CD4-positive, alpha-beta T cell treated with Interleukin-17A for 1 hour (primary cell): Measurements from ENCODE around the gene RUFY4.

Experiments
- DNase-seq: peaks from one replicate; pipeline ENCODE4 v3.0.0-alpha.2; 2020

The RUFY4 gene, protein sequence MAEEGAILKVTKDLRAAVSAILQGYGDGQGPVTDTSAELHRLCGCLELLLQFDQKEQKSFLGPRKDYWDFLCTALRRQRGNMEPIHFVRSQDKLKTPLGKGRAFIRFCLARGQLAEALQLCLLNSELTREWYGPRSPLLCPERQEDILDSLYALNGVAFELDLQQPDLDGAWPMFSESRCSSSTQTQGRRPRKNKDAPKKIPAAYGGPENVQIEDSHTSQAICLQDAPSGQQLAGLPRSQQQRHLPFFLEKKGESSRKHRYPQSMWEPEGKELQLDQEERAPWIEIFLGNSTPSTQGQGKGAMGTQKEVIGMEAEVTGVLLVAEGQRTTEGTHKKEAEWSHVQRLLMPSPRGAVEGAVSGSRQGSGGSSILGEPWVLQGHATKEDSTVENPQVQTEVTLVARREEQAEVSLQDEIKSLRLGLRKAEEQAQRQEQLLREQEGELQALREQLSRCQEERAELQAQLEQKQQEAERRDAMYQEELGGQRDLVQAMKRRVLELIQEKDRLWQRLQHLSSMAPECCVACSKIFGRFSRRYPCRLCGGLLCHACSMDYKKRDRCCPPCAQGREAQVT

DNA sequence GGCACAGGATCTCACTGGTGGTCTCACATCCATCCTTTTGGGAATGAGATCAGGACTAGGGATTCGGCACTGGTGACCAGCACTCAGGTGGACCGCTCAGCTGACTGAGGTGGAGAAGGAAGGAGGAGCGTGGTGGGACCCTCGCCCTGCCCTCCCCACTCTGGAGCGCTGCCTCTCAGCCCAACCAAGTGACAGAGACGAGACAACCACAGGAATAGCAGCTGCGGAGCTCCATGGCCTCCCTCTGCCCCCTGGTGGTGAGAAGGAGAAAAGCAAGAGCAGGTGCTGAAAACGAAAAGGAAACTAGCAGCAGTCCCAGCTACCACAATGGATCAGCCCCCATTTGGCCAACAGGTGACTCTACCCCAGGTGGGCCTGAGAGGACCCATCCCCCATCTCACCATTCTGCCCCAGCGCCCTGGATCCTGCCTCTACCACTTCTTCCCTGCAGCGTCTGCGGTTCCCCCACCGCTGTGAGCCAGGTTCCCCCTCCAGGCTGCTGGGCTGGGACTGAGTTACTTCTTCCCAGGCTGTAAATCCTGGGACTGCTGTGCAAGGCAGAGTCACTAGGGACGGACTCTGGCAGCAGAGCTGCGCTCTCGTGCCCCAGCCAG is at the start of gene RUFY4:
Gene RUFY4 (plus strand): TSS at position 533 of the 614 bp plus-strand sequence. CDS start 1,353 bp downstream, outside the sequence.
- peak; percentile 81 for DNase-seq

DNA sequence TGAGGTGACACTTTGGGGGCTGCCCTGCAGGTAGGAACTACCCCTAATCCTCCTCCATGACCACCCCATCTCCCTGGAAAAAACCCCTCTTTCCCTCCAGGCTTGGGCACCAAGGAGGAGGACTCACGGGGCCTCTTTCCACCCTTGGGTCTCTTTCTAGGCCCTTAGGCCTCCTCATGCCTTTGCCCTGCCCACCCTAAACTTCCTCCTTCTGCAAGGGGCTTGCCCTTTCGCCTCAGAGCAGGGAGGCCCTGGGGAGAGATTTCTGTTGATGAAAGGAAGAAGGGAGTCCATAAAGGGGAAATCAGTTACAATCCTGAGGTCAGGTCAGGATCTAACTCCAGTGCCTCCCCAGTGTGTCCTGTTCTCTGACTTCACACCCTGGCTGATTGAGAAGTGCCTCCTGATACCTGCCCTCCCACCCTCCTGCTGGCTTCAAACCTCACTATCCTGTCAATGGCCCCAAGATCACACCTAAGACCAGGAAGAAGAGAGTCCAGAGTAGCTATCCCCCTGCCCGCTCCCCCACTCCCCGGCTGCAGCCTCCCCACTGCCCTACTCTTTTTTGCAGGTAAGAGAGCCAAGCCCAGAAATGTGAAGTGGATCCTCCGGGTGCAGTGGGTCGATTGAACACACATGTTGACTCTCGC is 49.5 kb upstream of the RUFY4 start:
- DNase-seq, result no peak

- DNase-seq, result no peak
Observed at GRCh38 chr2:218020281-218020680, 48.8 kb upstream of the RUFY4 start.

DNA sequence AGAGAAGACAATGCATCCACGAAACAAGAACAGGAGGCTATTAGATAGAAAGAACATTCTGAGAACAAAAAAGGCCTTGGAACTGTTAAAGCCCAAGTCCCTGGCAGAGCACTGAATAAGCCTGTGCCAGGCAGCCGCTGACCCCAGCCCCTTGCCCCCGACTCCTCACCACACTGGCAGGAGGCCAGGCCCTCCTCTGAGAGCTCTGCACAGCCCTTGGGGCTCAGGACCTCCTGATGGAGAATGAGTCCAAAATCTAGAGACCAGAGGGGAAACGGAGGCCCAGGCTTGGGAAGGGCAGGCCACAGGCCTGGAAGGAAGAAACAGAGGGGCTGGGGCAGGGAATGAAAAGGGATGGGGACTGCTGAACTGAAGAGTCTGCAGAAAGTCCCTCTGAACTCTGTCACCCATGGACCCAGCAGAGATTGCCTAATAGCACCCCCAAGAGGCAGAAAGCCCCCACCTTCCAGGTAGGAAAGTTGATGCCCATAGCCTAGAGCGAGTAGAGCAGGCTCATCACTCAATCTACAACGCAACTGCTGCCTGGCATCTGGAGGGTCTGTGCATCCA is 48.0 kb upstream of the RUFY4 start:
- no peak for DNase-seq

DNA sequence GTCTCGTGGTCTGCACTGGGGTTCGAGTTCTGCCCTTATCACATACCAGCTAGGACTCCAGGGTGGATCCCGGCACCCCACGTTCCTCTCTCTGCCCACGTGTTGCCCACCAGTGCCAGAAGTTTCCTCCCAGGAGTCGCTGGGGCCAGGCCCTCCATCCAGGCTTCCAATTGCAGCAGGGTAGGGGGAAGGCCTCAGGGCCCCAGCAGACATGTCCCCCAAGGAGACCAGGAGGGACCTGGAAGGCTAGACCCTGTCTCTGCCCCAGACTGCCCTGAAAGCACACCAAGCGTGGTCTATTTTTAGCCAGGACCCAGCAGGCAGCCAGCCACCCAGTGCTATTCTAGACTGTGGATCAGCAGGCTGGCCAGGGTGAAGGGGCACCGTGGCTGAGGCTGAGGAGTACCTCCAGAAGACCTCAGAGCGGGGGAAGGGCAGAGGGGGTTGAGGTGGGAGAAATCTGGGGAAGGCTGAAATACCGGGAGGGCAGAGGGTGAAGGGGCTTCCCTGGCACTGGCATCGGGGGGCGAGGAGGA is 47.4 kb upstream of the RUFY4 start:
- DNase-seq, result no peak

GRCh38 chr2:218022131-218022850 is 46.8 kb upstream of the RUFY4 start:
- DNase-seq, result no peak

DNA sequence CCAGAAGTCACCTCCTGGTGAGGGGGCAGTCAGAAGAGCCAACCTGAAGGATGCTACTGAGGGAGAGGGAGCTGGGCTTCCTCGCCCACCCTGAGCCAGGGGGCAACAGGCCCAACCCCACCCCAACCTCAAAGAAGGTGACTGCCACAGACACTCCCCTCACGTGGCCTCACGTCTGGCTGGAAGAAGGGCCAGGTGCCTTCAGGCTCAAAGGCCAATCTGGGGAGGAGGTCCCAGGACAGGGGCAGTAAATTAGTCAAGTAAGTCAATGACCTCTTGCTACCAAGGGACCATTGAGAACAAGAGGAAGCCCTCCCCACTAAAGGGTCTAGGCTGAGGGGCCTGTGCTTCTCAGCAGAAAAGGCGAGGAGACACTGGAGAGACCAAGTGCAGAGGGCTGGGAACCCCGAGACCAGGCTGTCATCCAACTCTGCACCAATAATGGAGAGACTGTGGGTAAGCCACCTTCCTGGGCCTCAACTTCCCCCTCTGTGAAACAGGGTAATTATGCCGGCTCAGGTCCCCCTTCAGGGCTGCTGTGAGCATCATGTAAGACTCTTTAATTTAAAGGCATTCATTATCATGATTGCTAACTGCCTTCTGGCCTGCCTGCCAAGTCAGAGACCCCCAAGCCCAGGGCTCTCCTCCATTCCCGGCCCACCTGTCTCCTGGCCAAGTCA is 46.1 kb upstream of the RUFY4 start:
- no peak for DNase-seq

DNA sequence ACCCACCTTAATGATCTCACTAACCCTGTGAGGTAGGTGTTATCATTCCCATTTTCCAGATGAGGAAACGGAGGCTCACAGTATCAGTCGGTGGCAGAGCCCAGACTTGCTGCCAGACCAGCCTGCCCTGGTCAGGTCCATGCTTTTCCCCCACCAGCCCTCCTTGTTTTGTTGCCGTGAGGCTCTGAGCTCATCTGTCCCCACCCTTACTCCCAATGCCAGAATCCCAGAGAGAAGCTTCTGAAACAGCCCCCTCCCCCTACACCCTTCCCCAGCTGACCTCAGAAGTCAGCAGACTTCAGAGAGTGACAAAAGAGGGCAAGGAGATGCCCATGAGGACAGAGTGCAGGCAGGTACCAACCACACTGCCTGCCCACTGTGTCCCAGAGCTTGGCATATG is 45.4 kb upstream of the RUFY4 start:
- no peak for DNase-seq

- DNase-seq, result no peak
Observed at GRCh38 chr2:218024336-218024735, 44.7 kb upstream of the RUFY4 start.

GRCh38 chr2:218024871-218025270 is 44.2 kb upstream of the RUFY4 start:
- no peak for DNase-seq

DNA sequence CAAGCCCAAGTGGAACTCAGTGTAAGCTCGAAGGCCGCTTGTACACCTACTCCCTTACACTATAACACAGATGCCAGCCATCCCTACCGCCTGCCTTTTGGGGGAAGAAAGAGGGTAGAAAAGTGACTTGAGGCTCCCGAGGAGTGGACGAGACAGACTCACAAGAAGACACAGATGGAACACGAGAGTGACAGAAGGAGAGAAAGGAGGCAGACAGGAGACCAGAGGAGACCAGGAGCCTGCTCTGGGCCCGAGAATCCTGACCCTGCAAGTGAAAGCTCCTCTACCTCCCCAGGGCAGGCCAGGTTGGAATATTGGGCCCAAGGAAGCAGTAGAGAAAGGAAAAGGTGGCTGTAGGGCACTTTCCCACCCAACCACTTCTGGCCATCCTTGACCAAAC is 42.8 kb upstream of the RUFY4 start:
- no peak for DNase-seq

- no peak for DNase-seq
Observed at GRCh38 chr2:218026676-218027425, 42.2 kb upstream of the RUFY4 start.

DNA sequence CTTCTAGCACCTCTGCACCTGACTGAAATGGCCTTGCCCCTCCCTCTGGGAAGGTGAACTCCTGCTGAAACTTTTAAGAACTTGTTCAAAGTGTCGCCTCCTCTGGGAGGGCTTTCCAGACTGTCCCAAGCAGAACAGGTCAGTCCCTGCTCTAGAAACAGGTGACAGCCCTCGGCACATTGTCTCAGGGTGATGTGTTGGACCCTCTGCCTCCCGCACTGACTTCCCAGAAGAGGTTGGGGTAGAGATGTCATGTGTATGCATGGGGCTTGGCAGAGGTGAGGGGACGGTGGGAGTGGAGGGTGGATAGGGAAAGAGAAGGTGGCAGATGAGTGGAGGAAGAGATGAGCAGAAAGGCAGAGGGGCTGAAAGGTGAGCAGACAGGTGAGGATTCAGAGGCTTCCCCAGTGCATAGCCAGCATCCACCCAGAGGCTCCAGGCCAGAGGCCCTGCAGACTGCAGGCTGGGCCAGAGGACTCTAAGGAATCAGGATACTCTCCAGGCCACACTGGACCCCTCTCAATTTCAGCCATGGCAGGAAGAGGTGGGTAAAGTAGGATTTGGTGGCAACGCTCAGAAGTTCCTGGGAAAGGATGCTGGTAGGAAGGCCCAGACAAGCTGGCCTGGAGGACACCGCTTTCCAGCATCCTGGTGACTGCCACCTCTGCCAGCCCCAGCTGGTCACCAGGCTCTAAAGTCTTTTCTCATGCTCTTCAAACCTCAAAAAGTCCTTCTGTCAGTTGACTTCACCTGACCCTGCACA is 41.4 kb upstream of the RUFY4 start:
- DNase-seq, result no peak

DNA sequence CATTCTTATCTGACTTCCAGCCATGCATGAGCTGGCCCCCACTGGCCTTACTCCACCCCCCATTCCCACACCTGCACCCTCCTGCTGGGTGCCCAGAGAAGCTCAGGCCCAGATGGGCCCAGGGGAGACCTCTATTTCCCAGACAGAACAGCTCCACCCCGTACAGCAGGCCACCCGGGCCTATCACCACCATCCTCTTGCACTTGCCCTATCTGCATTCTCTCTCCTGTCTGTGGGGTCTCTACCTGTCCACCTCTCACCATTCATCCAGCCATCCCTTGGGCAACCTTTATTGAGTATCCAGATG is 40.9 kb upstream of the RUFY4 start:
- DNase-seq, result no peak

- no peak for DNase-seq
Observed at GRCh38 chr2:218028562-218029348, 40.3 kb upstream of the RUFY4 start.

DNA sequence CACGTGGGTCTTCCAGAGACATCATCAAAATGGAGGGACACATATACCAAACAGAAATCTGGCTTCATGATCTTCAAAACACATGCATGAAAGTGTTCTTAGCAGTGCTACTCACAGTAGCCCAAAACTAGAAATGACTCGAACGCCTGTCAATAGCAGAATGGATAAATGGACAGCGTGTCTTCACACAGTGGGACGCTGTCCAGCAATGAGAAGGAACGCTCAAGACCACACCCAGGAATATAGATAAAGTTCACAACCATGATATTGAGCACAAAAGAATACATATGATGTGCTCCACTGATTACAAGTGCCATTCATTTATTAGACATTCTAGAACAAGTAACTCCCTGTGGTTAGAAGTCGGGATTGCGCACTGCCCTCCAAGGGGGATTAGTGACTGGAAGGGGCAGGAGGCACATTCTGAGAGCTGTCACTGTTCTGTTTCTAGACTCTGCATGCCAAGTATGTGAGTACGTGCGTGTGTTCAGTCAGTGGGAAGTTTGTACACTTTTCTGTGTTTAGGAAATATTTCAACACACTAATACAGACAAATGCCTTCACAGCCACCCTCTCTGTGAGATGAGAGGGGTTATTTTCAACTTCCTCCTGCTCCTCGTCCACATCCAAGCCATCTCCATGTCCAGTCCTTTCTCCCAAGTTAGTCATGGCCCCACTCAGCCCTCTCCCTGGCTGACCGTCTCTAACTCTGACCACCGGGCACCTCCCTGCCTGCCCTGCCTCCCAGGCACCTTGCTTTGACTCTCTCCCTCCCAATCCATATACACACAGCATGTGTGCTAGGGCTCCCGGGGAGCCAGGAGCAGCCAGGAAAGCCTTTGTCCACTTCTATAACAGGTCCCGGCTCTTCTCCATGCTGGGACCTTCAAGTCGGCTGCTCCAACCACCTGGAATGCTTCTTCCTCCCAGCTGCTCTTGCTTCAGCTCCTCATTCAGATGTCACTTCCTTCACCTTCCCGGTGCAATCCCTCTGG is 39.4 kb upstream of the RUFY4 start:
- no peak for DNase-seq

- no peak for DNase-seq
Observed at GRCh38 chr2:218030409-218031195, 38.5 kb upstream of the RUFY4 start.
